GM12878 (cell line): ENCODE data around the gene ZDHHC11. TPM values are rescaled to one million over a fixed set of nuclear protein-coding genes. Genes with fewer than 3 reads are reported as not detected.
"Not testable (repeated sequence)": the region's sequence is repeated elsewhere in the genome, so short reads cannot be mapped to it uniquely, and the experiment has no call there.

ENCODE experiments used
- ATAC-seq: fragments of 200-7000 bp; cut with Tn5 transposase; 3 replicates; pipeline ENCODE4 v1.9.1; 2020; ENCODE audit warnings: mild to moderate bottlenecking, moderate library complexity
- BruUV-seq: library from RNA; stranded (reverse); fragments of 400-500 nt; replicated peaks from 2 replicates; lab custom pipeline; 2021; lab: Mats Ljungman, UMichigan
- CTCF ChIA-PET: fragments of 300-600 bp; sonication (Branson Sonifier 250); formaldehyde crosslinking; extraction: SDS; loops from one replicate; lab custom pipeline; 2021; ENCODE audit warnings: inconsistent platforms; lab: Yijun Ruan, JAX
- POLR2A ChIA-PET: fragments of 350-600 bp; formaldehyde crosslinking; extraction: SDS; loops from one replicate; lab custom pipeline; 2021; ENCODE audit warnings: inconsistent platforms; lab: Charles Lee
- RAD21 ChIA-PET: fragments of 300-600 bp; sonication (Branson Sonifier 250); formaldehyde crosslinking; loops from one replicate; lab custom pipeline; 2023; ENCODE audit warnings: antibody characterized with exemption; ENCODE audit not compliant: unreplicated experiment; lab: Charles Lee
- SMC1A ChIA-PET: fragments of 300-600 bp; sonication (Branson Sonifier 250); formaldehyde crosslinking; loops from one replicate; lab custom pipeline; 2023; ENCODE audit not compliant: unreplicated experiment, uncharacterized antibody; lab: Charles Lee
- DNase-seq: peaks from one replicate; pipeline ENCODE4 v3.0.0-alpha.2; 2011; ENCODE audit warnings: low read depth, low spot score
- FAIRE-seq: peaks from 3 replicates; lab custom pipeline; 2011; peaks lifted over from hg19 to GRCh38; lab: Jason Lieb, UNC
- H2AFZ ChIP-seq: 2 replicates; pipeline ENCODE4 v1.6.0; 2011; ENCODE audit warnings: low read depth, low read length, control low read depth; ENCODE audit not compliant: control insufficient read depth
- H3K27ac ChIP-seq: 2 replicates; pipeline ENCODE4 v1.5.1; 2011; ENCODE audit warnings: control low read depth; ENCODE audit not compliant: control insufficient read depth, insufficient read depth
- H3K27me3 ChIP-seq, 2 experiments: replicated peaks in 1 of 2; 2 replicates each; pipeline versions ENCODE4 v1.6.0 to v1.6.1; 2011; ENCODE audit warnings: low read length in 1 of 2; ENCODE audit not compliant: control insufficient read depth in 2 of 2, insufficient read depth in 2 of 2
- H3K36me3 ChIP-seq, 2 experiments: 2 replicates each; pipeline ENCODE4 v1.5.1; 2011; ENCODE audit warnings: low read length in 1 of 2; ENCODE audit not compliant: control insufficient read depth in 2 of 2, insufficient read depth in 2 of 2
- H3K4me1 ChIP-seq: 2 replicates; pipeline ENCODE4 v1.6.1; 2011; ENCODE audit warnings: mild to moderate bottlenecking, low read length, moderate library complexity, mixed read lengths; ENCODE audit not compliant: control insufficient read depth, insufficient read depth
- H3K4me2 ChIP-seq: 2 replicates; pipeline ENCODE4 v1.6.0; 2011; ENCODE audit warnings: control low read depth; ENCODE audit not compliant: control insufficient read depth, insufficient read depth
- H3K4me3 ChIP-seq: fragments of 200-600 bp; sonication (generic); 2 replicates; pipeline ENCODE4 v1.5.1; 2016
- H3K79me2 ChIP-seq: 2 replicates; pipeline ENCODE4 v1.6.0; 2011; ENCODE audit warnings: low read length; ENCODE audit not compliant: control insufficient read depth, insufficient read depth
- H3K9ac ChIP-seq: 2 replicates; pipeline ENCODE4 v1.8.0; 2011; ENCODE audit warnings: low read length, control low read depth, mixed read lengths; ENCODE audit not compliant: control insufficient read depth, insufficient read depth
- H3K9me3 ChIP-seq: replicated peaks from 3 replicates; pipeline ENCODE4 v1.5.1; 2011; ENCODE audit warnings: mild to moderate bottlenecking, low read length; ENCODE audit not compliant: control insufficient read depth, insufficient read depth
- H4K20me1 ChIP-seq: 2 replicates; pipeline ENCODE4 v1.6.0; 2011; ENCODE audit not compliant: control insufficient read depth, insufficient read depth
- BCL3 ChIP-seq: IDR thresholded peaks from 2 replicates; pipeline ENCODE4 v1.6.1; 2011; ENCODE audit warnings: borderline replicate concordance, low read depth, mild to moderate bottlenecking, moderate library complexity, low read length; ENCODE audit not compliant: insufficient read depth, poor library complexity, severe bottlenecking
- E4F1 ChIP-seq: fragments of 450-650 bp; IDR thresholded peaks from 2 replicates; pipeline ENCODE4 v1.6.1; 2018; ENCODE audit warnings: borderline replicate concordance, mild to moderate bottlenecking; ENCODE audit not compliant: partially characterized antibody
- EZH2 ChIP-seq: IDR thresholded peaks from 2 replicates; pipeline ENCODE4 v1.6.1; 2012; ENCODE audit warnings: low read depth, mild to moderate bottlenecking, control low read depth, inconsistent platforms, low read length, borderline replicate concordance; ENCODE audit not compliant: control insufficient read depth
- ZNF622 ChIP-seq: fragments of 450-650 bp; IDR thresholded peaks from 2 replicates; pipeline ENCODE4 v1.6.1; 2017; ENCODE audit warnings: mild to moderate bottlenecking, inconsistent platforms
- WGBS: methylation state at CpG from one replicate; pipeline ENCODE4 v1.1.6; 2016; ENCODE audit warnings: low lambda C conversion rate; ENCODE audit not compliant: insufficient replicate concordance, insufficient coverage; ENCODE audit errors: missing lambda C conversion rate; 5-methylcytosine and 5-hydroxymethylcytosine counted together
- in situ Hi-C: fragments of 300-500 bp; cut with MboI; formaldehyde crosslinking; loops from 9 replicates; pipeline ENCODE4 v1.14.3; 2018; ENCODE audit warnings: mixed read lengths
- intact Hi-C: fragments of 100-400 bp; cut with micrococcal nuclease; formaldehyde crosslinking; loops from one replicate; pipeline ENCODE4 v1.14.2; 2022; ENCODE audit not compliant: unreplicated experiment
- polyA plus RNA-seq, 11 experiments: library from polyadenylated mRNA; depleted of rRNA in 4 of 11; unstranded in 6 of 11; stranded (reverse) in 5 of 11; fragments of >200 nt; fragmentation: Nextera tagmentation in 4 of 11; fragmentation: Illumina TruSeq in 1 of 11; extraction: Ambion mirVana in 4 of 11; extraction: Trizol in 1 of 11; gene quantifications; 1 replicate in 1 of 11; 2 replicates in 10 of 11; pipeline versions ENCODE4 v1.2.1 to v1.2.3, GENCODE V29; 2011 to 2016; ENCODE audit warnings: inconsistent platforms in 2 of 11, missing spikeins in 2 of 11, low read depth in 1 of 11
- total RNA-seq, 4 experiments: library from RNA; depleted of rRNA in 3 of 4; stranded (reverse); fragments of >200 nt in 3 of 4; fragmentation: Illumina TruSeq in 1 of 4; extraction: Trizol in 1 of 4; gene quantifications; 2 replicates each; pipeline versions ENCODE4 v1.2.1 to v1.2.3, GENCODE V29; 2013 to 2021

Gene ZDHHC11
- total and polyA plus RNA-seq, 10 of the 15 experiments (the other 5 are each of a cell fraction or from before 2014, with no cell fraction given) = 0.04 to 1.4 (median 0.30) TPM

GRCh38 chr5:763397-763796 lies 87.4 kb downstream of the ZDHHC11 start (continued):
- TF ChIP-seq E4F1 (no peak), EZH2 (no peak), BCL3 (no peak), ZNF622 (no peak)

GRCh38 chr5:762996-763395 lies 87.8 kb downstream of the ZDHHC11 start:
- in situ Hi-C loops, intact Hi-C loops, H3K4me1 ChIP-seq, POLR2A ChIA-PET, H3K9me3 ChIP-seq, H3K4me2 ChIP-seq, H3K9ac ChIP-seq, ATAC-seq, FAIRE-seq, H3K27ac ChIP-seq, CTCF ChIA-PET, SMC1A ChIA-PET, H4K20me1 ChIP-seq, H3K27me3 ChIP-seq, H3K79me2 ChIP-seq, BruUV-seq, H2AFZ ChIP-seq, H3K36me3 ChIP-seq, H3K4me3 ChIP-seq, RAD21 ChIA-PET, DNase-seq: not testable (repeated sequence)
- WGBS = 56% methylated on average over 7 of the region's 8 CpGs
